CD4-positive, alpha-beta T cell treated with Interferon gamma for 1 hour (primary cell): ENCODE data around the gene CIP2A.

Experiments used
- DNase-seq: peaks from one replicate; pipeline ENCODE4 v3.0.0-alpha.2; 2020

The CIP2A gene

DNA sequence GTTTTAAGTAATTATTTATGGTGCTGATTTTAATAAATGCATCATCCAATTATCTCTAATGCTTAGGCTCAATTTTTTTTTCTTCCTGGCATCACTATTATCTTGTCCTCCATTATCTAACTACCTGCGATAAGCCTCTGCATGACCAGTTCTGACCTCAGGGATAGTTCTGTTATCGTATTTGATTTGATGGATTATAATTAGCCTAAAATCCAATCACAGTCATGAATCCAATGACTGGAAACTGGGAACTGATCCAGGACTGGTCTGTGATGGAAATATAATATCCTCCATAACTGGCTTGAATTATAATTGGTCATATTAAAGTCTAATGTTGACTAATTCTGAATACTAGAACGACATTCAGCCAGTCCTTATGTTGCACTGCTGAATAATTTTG is 80.0 kb downstream of the CIP2A start:
- DNase-seq = no peak

DNA sequence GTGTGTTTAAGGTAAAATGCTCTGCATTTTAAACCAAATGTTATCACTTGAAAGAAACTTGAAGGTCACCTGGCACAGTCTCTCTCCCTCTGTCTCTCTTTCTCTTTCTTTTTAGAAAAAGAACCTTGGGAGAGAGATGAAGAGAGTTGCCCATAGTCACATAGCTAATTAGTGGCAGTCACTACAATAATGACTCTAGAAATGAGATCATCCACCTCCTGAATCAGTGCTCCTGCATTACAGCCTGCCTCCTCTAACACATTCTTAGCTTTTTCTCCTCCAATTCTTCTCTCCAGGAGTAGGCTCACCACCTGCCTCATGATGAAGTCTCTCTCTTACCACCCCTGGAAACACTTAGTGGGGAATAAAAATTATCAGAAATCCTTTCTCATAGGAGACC is 81.3 kb downstream of the CIP2A start:
- DNase-seq = no peak

DNA sequence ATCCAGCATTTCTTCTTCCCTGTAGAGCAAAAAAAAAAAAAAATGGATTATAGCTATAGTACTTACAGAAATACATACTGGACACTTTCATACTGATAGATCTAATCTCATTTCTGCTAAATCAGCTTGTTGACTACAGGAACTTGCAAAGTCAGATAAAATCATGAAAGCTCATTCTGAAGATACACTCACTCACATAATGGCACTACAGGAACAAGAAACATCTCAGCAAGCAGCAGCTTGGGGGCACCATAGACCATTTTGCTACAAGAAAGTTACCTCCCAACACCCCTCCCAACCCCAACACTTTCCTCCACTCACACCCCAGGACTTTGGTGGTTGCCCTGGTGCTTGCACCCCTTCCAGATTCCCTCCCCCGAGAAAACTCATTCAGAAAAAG is 83.4 kb downstream of the CIP2A start:
- DNase-seq = no peak

DNA sequence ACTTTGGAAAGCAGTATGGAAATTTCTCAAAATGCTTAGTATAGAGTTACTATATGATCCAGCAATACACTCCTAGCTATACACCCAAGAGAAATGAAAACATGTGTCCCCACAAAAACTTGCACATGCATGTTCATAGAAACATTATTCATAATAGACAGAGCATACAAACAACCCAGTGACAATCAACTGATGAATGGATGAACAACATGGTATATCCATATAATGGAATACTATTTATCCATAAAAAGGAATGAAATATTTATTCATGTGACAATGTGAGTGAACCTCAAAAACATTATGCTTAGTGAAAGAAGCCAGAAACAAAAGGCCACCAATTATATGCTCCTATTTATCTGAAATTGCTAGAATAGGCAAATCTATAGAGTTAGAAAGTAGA is 85.5 kb downstream of the CIP2A start:
- no peak for DNase-seq

DNA sequence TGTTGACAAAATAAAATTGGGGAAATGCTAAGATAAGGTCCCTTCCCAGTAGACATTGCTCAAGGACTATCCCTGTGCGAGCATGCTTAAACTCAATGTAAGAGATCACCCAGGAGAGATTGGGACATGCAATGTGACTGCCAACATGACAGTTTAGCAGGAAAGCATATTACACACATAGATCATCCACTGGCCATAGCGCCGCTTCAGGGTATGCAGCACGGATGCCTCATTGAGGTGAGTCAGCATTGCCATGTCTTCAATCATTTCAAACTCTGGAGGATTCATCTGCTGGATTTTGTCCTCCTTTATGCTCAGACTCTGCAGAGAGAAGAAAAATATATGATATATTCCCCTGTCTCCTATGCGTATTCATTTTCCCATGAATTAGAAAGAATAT is 87.7 kb downstream of the CIP2A start:
- DNase-seq = no peak

DNA sequence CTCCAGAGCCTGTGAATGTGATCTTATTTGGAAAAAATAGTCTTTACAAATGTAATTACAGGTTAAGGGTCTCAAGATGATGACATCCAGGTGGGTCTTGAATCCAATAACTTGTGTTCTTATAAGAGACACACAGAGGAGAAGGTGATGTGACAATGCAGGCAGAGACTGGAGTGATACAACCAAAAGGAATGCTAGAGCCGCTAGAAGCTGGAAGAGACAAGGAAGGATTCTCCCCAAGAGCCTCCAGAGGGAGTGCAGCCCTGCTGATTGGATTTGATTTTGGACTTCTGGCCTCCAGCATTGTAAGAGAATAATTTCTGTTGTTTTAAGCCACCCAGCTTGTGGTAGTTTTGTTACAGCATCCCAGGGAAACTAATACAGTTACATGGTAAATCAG is 88.5 kb downstream of the CIP2A start:
- DNase-seq = no peak
